Left forelimb (tissue), 1 donor: ENCODE measurements around the gene SH2B3.
A peak's percentile ranks its signal among the peaks of the same experiment; 100 is the strongest.

Source experiments
- DNase-seq: peaks from one replicate; pipeline ENCODE4 v3.0.0-alpha.2; 2018; ENCODE audit warnings: low spot score

SH2B3 gene

DNA sequence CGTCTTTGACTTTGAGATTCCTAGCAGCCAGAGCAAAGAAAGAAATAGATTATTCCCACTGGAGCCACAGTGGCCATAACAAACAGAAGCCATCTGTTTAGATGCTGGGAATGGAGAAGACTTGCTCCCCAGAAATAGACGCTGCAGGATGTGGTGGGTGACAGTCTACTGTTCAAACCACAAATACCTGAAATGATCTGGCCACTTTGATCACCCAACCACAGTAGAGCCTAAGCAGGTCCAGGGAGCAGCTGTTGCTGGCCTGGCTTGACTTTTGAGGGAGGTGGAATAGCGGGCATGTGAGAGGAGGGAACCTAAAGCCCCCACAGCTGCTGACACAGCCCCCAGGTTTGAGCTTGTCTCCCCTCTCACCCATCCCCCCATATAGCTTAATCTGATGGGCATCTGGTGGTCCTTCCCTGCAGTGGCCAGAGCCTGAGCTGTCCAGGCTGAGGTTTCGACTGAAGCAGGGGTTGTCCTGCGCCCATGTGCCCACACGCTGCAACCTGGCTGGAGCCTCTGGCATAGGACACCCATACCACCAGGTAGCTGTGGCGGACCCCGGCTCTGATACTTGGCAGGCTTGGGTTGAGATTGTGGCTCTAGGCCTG is 38.7 kb downstream of the SH2B3 start:
- DNase-seq: no peak

DNA sequence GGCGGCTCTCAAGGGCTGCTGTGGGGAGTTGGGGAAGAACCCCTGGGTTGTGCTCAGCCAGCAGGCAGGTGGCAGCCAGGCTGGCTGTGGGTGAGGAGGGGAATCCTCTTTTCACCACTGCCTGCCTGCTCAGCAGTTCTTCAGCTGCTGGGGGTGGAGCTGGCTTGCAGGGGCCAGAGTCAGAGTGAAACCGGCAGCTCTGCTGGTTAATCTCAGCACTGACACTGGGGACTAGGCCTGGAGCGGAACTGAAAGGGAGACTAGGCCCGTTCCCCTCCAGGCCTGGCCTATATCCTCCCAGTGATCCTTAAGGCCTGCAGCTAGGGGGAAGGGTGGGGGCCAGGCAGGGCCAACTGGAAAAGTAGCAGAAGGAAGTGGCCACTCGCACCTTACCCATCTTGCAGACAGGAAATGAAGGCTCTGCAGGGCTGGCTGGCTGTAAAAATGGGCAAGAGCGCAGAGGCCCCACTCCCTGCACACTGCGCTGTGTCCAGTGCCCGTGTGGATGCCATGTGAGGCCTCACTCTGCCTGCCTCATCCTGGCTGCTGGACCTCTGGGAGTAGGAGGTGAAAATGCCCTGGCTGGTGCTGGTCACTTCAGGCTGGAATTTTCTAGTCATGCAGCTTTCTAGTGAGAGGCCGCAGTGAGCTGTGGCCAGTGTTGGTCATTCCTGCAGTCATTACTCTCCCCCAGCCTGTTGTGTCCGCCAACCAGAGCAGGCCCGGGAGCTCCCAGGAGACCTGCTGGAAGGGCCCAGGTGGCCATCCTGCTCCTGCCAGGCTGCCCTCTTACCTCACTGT is 39.4 kb downstream of the SH2B3 start:
- DNase-seq: peak; percentile 67

DNA sequence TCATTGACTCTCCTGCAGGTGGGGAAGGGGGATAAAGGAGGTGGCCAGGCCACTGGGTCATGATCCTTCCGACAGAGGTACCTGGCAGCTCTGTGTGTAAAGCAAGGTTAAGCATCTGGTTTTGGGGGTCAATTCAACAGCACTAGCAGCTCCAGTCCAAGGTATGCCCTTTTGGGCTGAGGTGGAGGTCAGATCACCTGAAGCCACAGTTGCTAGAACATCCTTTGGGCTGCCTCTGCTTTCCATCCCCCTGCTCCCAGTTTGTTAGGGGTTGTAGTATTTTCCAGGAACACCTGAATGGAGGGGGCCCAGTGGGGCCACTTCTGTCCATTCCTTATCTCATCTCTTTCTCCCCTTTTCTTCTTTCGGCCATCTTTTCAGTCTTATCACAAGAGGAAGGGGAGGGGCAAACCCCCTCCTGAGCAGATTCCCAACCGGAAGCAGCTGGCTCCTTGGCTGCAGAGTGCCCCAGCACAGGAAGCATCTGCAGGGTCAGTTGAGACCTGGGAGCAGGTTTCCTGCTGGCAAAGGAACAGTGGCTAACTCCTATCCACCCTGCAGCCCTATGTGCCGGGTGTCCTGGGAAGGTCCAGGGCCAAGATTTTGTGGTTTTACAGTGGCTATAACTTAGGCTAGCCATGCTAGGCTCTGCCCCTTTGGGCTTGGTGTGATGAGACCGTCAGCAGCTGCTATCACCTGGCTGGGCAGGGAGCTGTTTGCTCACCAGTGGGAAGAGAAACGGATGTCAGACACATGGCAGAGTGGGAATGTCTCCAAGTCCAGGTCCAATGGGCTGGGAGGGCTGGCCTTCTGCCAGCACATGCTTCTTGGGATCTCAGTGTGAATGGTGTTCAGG is 40.2 kb downstream of the SH2B3 start:
- peak; percentile 61 for DNase-seq

DNA sequence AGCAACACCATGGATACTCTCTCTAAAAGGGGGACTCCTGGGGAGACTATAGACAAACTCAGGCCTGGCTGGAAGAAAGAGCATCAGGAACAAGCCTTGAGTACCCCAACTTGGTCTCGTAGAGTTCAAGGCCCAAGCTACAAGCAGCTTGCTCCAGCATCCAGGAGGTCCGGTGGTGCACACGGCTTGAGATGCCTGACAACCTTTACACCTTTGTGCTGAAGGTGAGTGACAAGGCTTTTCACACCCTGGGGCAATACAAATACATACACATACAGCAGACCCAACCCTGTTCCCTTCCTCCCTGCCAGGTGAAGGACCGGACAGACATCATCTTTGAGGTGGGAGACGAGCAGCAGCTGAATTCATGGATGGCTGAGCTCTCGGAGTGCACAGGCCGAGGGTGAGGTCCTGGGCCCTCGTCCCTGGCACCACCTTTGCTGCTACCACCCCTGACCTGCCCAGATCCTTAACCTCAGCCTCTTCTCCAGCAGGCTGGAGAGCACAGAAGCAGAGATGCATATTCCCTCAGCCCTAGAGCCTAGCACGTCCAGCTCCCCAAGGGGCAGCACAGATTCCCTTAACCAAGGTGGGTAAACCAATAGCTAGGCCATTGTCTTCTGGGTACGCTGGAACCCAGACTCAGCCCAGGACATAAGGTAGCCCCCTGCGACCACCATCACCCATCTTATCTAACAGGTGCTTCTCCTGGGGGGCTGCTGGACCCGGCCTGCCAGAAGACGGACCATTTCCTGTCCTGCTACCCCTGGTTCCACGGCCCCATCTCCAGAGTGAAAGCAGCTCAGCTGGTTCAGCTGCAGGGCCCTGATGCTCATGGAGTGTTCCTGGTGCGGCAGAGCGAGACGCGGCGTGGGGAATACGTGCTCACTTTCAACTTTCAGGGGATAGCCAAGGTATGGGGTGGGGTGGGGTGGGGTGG is 41.2 kb downstream of the SH2B3 start:
- DNase-seq: no peak

DNA sequence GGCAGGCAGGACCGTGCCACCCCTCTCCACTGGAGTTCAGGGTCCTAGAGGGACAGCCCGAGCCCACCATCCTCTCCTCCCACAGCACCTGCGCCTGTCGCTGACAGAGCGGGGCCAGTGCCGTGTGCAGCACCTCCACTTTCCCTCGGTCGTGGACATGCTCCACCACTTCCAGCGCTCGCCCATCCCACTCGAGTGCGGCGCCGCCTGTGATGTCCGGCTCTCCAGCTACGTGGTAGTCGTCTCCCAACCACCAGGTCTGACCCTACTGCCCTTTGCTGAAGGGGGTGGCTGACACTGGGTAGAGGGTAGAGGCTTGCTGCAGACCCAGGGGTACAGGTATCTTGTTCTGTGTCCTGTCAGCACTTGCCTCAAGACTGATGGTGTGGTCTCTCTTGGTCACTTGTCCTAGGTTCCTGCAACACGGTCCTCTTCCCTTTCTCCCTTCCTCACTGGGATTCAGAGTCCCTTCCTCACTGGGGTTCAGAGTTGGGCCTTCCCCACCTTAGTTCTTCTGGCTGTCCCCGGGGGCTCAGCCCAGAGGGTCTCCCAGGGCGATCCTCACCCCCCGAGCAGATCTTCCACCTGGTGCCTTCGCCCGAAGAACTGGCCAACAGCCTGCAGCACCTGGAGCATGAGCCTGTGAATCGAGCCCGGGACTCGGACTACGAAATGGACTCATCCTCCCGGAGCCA is 42.0 kb downstream of the SH2B3 start:
- DNase-seq: no peak

DNA sequence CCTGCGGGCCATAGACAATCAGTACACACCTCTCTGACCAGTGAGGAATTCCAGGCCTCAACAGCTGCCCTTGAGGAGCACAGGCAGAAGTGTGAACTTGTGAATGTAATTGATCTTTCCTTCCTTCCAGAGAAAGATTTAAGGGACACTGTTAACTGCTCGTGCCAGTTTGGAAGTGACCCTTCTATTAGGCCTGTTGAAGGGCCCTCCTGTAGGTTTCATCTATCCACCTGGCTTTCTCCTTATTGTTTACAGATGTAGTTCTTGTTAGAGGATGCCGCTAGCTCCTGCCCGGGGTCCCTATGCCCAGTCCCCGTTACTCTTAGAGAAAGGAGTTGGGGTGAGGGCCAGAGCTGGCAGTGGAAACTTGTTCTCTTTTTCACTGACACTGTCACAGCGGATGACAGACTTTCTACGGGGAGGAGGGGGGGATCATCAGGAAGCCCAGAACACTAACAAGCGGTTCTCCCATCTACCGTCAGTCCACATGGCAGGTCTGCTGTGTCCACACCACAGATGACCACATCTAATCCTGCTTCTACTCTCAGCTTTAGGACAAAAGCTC is 42.6 kb downstream of the SH2B3 start:
- no peak for DNase-seq

DNA sequence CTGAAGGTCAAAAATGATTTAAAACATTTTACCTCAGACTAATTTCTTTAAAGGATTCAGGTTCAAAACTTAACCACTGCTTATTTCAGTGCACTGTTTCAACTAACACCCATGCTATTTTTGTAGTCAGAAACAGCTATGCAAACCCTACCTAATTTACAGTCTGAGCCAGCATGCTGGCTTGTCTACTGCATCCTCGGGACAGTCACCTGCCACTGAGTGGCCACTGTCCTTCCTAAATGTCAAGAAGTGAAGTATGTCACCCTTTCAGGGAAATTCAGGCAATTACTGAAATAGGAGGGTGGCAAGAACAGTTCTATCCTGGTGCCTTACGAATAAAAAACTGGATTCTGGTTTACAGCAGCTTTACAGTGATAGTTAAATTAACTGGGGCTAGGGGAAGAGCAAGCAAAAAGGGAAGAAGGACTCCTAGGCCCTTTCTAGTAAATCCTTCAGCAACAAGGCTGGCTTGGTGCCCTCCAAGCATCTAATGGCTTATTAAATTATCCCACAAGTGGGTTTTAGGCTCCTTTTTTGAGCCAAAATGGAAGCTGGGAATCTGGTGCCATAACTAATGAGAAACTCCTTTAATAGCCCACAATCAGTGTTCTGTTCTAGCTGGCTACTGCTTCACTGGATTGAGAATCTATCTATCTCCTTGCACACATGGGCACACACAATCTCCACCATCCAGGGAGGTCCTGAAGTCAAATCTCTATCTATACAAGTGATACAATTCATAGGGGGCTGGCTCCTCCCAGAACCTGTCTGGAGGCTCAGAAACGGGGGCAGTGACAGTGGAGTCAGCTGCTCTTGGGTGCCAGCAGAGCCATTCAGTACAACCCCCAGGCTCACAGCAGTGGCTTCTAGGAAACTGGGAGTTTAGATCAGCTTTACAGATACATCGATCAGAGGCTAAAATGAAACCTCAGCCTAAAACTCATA is 43.4 kb downstream of the SH2B3 start:
- DNase-seq: no peak

DNA sequence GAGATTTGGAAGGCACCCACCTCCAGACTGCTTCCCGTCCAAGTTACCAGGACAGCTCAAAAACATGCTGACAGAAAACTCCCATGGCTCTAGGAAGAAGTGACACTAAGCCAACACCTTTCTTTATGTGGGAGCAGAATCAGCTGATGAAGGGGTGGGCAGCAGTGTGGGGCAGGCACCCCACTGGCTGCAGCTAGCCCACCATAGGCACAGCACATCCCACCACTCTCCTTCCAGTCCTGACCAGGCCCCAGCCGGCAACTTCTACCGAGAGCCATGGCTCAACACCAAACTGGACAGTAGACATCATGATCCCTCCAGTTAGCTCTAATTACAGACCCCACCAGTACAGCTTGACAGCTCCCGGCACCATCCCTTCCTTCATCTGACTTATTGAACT is 45.0 kb downstream of the SH2B3 start:
- DNase-seq: no peak

DNA sequence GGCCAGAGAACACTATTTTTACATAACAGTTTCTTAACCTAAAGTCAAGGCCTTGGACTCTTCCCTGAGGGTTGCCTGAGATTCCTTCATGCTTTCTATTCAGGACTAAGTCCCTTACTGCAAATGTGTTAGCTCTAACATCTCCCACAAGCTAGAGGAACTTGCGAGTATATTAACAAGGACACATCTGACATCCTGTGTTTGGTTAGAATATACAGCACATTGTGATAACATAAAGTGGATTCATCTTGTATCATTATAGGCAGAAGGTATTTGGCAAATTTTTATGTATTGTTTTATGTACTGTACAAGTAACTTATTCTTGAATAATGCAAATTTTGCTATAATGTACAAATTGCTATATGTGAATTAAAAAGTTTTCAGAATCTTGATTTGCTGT is 45.5 kb downstream of the SH2B3 start:
- no peak for DNase-seq

DNA sequence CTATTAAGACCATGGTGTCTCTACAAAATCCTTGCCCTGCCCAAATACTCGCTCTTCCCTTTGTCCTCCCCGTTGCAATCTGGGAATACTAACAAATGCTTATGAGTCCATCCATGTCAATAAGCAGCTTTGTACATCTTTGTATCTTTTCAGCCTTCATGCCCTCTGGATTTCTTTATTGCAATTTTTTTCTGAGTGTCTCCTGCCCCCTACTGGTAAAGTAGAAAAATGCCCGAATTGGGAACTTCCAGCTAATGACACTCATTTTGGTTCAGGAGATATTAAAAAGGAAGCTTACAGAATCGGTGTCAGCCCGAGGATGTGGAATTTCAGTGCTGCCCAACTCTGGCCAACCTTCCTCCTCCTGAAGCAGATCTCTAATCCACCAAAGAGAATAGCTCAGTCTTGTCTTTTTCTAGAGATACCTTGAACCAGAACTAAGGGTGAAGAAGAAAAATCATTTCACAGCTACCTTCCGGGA is 46.0 kb downstream of the SH2B3 start:
- DNase-seq: no peak

DNA sequence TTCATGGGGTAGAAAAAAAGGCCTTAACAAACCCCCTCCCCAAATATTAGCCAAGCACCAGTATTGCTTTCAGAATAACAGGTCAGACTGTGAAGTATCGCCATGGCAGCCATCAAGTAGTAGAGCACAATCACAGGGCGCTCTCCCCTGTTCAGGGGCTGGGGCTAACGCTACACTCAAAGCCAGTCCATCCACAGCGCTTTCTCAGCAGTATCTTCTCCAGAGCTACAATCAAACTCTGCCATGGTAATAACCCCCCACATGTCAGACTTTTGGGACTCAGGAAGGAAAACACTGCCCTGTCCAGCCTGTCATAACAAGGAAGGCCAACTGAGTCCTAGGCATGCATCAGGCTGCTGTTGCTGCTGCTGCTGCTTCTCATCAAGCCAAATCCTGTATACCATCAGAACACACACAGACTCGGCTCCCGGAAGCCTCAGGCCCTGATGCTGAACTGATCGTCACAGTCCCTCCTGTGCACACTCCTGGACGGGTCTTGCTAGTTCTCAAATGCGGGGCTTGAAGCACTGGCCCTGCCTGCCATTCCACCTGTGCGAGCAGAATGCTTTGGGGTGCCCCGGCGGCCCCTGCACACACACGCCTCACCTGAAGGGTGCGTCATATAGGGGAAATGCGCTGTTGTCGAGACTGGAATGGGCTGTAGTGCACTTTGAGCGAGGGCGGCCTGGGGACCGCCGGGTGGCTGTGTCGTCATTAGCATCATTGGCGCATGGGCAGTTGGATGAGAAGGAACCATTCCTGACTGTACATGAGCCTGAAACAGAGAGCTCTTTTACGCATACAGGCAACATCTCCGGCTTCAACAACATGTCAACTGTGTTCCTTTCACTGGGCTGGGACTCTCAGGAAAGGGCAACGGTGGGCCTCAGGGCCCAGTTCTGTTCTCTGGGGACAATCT is 47.6 kb downstream of the SH2B3 start:
- DNase-seq: no peak

DNA sequence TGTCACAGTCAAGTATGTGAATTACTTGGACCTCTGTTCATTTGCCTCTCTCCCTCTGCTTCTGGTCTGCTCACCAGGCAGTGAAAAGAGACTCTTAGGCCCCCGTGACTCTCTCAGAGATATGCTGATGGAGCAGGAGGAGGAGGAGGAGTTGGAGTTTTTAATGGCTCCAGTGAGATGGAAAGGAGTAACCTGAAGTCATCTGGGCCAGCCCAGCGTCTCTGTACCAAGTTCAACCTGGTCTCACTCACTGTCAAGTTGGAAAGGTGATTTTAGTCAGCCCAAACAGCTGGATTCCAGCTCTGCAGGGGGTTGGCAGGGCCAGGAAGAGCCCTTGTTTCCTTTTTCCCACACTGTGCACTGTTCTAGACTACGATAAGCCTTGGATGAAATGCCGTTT is 48.6 kb downstream of the SH2B3 start:
- no peak for DNase-seq

DNA sequence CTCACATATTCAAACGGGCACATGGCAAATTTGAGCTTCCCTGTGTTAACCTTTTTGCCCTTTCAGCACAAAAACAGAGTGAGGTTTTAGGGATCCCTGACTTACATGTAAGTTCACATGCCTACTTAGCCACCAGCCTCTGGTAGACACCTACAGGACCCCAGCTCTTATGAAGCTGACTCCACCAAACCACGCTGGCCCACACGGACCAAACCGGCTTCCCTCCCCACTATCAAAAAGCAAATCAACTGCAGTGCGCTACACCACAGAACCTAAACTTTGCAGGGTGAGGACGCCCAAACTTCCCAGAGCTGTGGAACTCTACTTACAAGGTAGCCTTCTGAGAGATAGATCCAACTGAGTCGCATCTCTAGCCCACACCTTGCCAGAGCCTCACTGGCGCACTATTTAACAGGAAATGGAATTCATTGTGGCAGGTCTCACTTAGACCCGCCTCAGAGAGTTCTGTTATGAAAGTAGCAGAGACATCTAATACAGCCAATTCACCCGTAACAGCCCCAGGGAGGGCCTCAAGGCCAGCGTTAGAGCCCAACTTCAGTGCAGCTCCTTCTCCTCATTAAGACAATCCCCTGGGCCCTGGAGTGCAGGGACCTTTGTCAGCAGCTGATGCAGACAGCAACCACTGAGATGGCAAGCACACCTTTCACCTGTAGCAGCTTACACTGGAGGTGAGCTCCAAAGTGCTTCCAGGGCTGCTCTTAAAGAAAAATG is 49.2 kb downstream of the SH2B3 start:
- no peak for DNase-seq

DNA sequence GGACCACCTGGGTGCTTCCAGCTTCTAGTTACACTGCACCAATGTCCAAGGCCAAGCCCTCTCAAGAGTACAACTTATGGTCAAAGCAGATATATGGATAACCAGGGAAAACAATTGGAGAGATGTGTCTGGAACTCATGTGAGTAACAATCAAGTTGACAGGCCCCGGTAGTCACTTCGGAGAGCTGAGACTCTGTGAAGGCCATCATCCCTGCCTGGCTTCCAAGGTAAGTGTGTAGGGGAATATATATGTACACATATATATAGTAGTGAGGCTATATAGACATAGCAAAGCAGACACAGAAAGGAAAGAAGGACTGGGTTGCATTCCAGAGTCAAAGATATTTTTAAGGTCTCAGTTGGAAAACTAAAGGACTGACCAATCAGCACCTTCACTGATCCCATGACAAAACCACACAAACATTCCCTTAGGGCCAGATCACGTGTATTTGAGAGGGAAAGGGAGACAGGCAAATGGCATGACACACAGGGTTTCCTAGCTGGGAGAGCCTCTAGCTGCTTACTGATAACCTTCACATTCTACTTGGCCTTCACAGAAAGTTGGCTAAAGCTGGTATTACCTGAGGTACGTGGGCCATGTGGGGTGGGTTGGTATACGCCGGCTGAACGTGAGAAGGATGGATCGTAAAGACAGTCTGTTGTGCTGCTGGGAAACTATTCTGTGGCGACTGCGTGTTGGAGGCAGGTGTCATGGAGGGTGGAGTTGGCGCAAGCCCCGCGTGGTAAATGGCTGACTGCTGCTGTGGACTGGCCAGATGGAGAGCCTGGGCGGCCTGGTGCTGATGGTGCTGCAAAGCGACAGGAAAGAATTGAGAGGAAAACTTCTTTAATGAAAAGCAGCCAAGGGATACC is 50.0 kb downstream of the SH2B3 start:
- no peak for DNase-seq

DNA sequence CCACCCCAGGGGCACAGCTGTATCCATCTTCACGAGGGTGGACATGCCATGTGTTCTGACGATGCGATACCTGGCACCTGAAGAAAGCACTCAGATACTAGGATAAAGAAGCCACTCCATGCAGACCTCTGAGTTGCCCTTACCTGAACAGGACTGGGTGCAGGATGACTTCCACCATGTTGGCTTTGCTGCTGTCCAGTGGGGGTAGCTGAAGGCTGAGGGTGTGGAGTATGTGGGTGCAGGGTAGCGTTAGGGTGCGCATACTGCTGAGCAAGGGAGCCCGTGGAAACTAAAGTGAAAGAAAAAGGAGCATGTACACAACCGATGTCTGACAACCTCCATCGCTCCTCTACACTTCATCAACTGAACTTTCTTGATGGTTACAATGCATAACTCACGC is 51.3 kb downstream of the SH2B3 start:
- no peak for DNase-seq

DNA sequence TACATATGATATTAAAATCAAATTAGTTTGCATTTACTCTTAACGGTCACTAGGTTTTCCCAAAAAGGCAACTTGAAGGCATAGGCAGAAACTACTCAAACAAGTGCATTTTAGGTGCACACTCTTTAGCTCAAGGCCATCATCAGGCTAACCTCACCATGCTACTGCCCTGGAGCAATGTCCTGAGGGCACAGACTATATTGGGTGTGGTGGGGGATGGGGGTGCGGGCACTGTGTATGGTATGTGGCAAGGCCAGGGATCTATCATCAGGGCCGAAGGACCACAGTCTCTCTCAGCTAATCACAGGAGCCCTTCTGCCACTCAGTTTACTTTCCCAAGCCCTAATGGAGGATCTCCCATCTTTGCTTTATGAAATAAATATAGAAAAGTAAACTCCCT is 51.9 kb downstream of the SH2B3 start:
- DNase-seq: no peak
